ENCODE data around the gene GPR37L1. TPM values are rescaled to one million over a fixed set of nuclear protein-coding genes. Genes with fewer than 3 reads are reported as not detected.
A peak's percentile ranks its signal among the peaks of the same experiment; 100 is the strongest.

GPR37L1 gene
- total and polyA plus RNA-seq, 10 of the 15 experiments (the other 5 are each of a cell fraction or from before 2014, with no cell fraction given), result under 0.01 to 0.08 (median 0.02) TPM; not detected in 5

DNA sequence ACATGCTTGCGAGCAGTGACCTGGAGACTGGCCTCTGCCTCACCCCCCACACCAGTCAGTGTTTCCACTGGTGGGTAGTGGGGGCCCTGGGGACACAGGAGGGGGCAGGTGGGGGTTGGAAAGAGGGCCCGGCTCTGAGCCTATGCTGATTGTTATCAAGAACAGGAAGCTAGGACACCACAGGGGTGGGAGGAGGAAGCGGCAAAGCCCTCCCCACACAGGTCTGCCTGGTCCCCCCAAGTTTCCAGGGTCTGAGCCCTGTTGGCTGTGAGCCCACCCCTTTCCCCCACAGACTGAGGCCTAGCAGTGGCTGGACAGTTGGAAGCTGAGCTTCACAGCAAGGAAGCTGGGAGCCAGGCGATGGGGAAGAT lies 39.3 kb downstream of the GPR37L1 start (continued):
- TF ChIP-seq, protein P1, sequence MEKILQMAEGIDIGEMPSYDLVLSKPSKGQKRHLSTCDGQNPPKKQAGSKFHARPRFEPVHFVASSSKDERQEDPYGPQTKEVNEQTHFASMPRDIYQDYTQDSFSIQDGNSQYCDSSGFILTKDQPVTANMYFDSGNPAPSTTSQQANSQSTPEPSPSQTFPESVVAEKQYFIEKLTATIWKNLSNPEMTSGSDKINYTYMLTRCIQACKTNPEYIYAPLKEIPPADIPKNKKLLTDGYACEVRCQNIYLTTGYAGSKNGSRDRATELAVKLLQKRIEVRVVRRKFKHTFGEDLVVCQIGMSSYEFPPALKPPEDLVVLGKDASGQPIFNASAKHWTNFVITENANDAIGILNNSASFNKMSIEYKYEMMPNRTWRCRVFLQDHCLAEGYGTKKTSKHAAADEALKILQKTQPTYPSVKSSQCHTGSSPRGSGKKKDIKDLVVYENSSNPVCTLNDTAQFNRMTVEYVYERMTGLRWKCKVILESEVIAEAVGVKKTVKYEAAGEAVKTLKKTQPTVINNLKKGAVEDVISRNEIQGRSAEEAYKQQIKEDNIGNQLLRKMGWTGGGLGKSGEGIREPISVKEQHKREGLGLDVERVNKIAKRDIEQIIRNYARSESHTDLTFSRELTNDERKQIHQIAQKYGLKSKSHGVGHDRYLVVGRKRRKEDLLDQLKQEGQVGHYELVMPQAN (conservative IDR thresholded peaks at IDR 0.05), result no peak
- TF ChIP-seq ASH2L (IDR thresholded peaks at IDR 0.05; ENCODE audit: borderline replicate concordance, low read depth), result no peak
- peak; percentile 78 for TF ChIP-seq MEF2B (IDR thresholded peaks at IDR 0.05; ENCODE audit: partially characterized antibody, poor library complexity, severe bottlenecking)

GRCh38 chr1:202162418-202163280 lies 39.9 kb downstream of the GPR37L1 start:
- Histone ChIP-seq H3K9me3 (replicated peaks; ENCODE audit: control insufficient read depth, insufficient read depth, low read length) (no peaks in the 10 kb centered on the region), H3K79me2 (ENCODE audit: control insufficient read depth, insufficient read depth, low read length) (peaks cover 35% of the 10 kb centered on the region), H3K27me3 (replicated peaks in 1 of 2; ENCODE audit: control insufficient read depth in 2 of 2, insufficient read depth in 2 of 2, low read length in 1 of 2) (no peaks in the 10 kb centered on the region), H3K4me3 (no peak overlapping the region), H2AFZ (ENCODE audit: control insufficient read depth, low read depth, low read length) (no peak overlapping the region), H3K9ac (ENCODE audit: control insufficient read depth, insufficient read depth, low read length) (no peak overlapping the region), H3K36me3 (ENCODE audit: control insufficient read depth in 2 of 2, insufficient read depth in 2 of 2, low read length in 1 of 2) (peaks cover under 1% of the 10 kb centered on the region in 2 experiments; a peak in 2 of 4 replicates), H3K4me1 (ENCODE audit: control insufficient read depth, insufficient read depth, low read length) (peaks cover 66% of the 10 kb centered on the region), H3K4me2 (ENCODE audit: control insufficient read depth, insufficient read depth) (peak overlapping the region; percentile 100), H3K27ac (ENCODE audit: control insufficient read depth, insufficient read depth) (peak overlapping the region; percentile 97), H4K20me1 (ENCODE audit: control insufficient read depth, insufficient read depth) (no peaks in the 10 kb centered on the region)
- SMC1A ChIA-PET (ENCODE audit: uncharacterized antibody, unreplicated experiment), result interaction anchor here (0.8 to 2.0 kb wide), 7 partner anchors 8 to 180 kb away, joined by 3 to 5 read pairs (median 4); partner anchors contain the start of gene UBE2T
- ATAC-seq (peak; percentile 4; the same call in 2 of the 3 replicates), DNase-seq (ENCODE audit: low read depth, low spot score) (no peak), FAIRE-seq (no peak)
- POLR2A ChIA-PET, result interaction anchor here (0.5 to 1.6 kb wide), 5 partner anchors 8 to 179 kb away, joined by 3 to 5 read pairs (median 4); no protein-coding TSS in a partner anchor
- intact Hi-C loops (cut with micrococcal nuclease; ENCODE audit: unreplicated experiment), result no loop called here
- RAD21 ChIA-PET (ENCODE audit: unreplicated experiment), result interaction anchor here (0.6 to 1.8 kb wide), 7 partner anchors 8 to 842 kb away, joined by 3 to 8 read pairs (median 5); partner anchors contain the start of gene ARL8A
- CTCF ChIA-PET, result interaction anchor here (0.7 to 9.2 kb wide), 10 partner anchors 7 to 681 kb away, joined by 3 to 171 read pairs (median 6); partner anchors contain the start of gene ELF3
- in situ Hi-C loops (cut with MboI), result no loop called here
- no TSS peak for BruUV-seq (replicated peaks)
- 32% methylated on average over 15 of the region's 15 CpGs for WGBS (ENCODE audit: insufficient coverage, insufficient replicate concordance, low lambda C conversion rate, missing lambda C conversion rate)
- TF ChIP-seq, protein P2, sequence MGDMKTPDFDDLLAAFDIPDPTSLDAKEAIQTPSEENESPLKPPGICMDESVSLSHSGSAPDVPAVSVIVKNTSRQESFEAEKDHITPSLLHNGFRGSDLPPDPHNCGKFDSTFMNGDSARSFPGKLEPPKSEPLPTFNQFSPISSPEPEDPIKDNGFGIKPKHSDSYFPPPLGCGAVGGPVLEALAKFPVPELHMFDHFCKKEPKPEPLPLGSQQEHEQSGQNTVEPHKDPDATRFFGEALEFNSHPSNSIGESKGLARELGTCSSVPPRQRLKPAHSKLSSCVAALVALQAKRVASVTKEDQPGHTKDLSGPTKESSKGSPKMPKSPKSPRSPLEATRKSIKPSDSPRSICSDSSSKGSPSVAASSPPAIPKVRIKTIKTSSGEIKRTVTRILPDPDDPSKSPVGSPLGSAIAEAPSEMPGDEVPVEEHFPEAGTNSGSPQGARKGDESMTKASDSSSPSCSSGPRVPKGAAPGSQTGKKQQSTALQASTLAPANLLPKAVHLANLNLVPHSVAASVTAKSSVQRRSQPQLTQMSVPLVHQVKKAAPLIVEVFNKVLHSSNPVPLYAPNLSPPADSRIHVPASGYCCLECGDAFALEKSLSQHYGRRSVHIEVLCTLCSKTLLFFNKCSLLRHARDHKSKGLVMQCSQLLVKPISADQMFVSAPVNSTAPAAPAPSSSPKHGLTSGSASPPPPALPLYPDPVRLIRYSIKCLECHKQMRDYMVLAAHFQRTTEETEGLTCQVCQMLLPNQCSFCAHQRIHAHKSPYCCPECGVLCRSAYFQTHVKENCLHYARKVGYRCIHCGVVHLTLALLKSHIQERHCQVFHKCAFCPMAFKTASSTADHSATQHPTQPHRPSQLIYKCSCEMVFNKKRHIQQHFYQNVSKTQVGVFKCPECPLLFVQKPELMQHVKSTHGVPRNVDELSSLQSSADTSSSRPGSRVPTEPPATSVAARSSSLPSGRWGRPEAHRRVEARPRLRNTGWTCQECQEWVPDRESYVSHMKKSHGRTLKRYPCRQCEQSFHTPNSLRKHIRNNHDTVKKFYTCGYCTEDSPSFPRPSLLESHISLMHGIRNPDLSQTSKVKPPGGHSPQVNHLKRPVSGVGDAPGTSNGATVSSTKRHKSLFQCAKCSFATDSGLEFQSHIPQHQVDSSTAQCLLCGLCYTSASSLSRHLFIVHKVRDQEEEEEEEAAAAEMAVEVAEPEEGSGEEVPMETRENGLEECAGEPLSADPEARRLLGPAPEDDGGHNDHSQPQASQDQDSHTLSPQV (IDR thresholded peaks at IDR 0.05), result no peak
- TF ChIP-seq HDGF (IDR thresholded peaks at IDR 0.05) (peak; percentile 63; the same call in 1 of the 2 replicates), CUX1 (IDR thresholded peaks at IDR 0.05; ENCODE audit: insufficient replicate concordance, low read depth, low read length) (no peak), KLF5 (IDR thresholded peaks at IDR 0.05; ENCODE audit: partially characterized antibody) (no peak), YBX1 (IDR thresholded peaks at IDR 0.05) (no peak)
